HG03175 (cell line): ENCODE measurements around the gene BAHCC1.

Experiments used
- ATAC-seq: cut with Tn5 transposase; IDR thresholded peaks from one replicate; pipeline ENCODE4 v1.9.1; 2021; ENCODE audit warnings: mild to moderate bottlenecking, moderate library complexity; ENCODE audit not compliant: unreplicated experiment

BAHCC1 gene

DNA sequence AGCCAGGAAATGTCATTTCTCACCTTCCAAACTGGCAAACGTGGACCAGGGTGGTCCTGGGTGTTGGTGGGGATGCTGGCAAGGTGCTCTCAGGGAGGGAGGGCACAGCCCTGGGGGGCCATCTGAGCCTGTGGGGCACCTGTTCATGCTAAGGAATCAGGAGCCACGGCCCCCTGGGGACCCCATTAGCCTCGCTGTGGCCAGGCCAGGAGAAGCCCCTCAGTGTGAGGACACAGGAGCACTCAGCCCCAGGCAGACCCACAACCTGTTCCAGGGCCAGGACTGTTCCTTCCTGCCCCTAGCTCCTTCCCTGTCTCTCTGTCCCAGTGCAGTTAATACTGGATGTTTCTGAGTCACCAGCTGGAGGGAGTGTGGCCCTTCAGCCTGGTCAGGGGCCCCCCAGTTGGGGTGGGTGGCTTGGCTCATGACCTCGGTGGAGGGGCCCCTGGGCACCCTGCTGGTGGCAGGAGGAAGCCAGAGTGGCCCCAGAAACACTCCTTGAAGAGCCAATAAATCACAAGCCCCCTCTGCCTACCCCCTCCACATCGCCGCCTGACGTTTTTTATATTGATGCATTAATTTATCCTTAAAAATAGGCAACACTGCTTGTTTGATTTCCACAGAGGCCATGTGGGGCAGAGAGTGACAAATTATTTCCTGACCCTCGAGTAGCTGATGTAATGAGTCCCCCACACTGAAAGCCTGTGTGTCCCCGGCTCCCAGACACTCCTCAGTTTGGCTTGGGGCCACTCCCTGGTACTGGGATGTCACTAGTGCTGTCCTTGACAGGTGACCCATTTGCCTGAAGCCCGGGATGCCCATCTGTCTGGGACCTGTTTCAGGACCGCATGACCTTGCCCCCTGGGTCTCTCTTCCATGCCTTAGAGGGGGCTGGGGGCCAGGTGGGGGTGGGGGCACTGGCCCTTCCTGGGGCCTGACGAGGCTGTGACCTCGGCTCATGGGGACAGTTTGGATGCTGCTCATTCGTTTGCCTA is 95.0 kb downstream of the BAHCC1 start:
- no peak for ATAC-seq

GRCh38 chr17:81491181-81491581 is 95.9 kb downstream of the BAHCC1 start:
- no peak for ATAC-seq

DNA sequence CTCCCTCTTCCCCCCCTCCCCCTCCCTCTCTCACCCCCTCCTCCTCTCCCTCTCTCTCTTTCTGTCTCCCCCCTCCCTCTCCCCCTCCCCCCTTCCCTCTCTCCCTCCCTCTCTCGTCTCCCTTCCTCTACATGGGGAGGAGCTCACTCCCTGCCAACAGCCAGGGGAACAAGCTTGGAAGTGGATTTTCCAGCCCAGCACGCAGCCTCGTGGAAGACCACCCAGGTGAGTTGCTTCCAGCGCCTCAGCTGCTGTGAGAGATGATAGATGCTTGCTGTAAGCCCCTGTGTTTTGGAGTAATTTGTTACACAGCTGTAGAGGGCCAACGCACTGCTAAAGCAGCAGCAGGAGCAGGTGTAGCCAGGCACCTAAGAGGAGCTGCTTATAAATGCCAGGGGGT is 96.5 kb downstream of the BAHCC1 start:
- ATAC-seq: no peak

DNA sequence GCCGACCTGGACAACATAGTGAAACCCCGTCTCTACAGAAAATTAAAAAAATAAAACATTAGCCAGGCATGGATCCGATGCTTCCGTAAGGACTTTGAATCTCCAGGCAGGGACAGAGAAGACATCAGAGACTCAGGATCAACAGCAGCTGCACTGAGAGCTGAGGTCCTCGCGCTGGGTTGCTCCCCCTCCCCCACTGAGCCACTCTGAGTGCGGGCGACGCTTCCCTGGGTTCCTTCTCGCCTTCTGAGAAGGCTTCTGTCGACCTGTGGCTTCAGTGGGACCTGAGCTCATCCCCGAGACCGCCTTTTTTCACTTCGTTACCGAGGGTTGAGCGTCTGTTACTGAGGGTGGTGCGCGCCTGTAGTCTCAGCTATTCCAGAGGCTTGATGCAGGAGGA is 96.9 kb downstream of the BAHCC1 start:
- ATAC-seq: no peak

DNA sequence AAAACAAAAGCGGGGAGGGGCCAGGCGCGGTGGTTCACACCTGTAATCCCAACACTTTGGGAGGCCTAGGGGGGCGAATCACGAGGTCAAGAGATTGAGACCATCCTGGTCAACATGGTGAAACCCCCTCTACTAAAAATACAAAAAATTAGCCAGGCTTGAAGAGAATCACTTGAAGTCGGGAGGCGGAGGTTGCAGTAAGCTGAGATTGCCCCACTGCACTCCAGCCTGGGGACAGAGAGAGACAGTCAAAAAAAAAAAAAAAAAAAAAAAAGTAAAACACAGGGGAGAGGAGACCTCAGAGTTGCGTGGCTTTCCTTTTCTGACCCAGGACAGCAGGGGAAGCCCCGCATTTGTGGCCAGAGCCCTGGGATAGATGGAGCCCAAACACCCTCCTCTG is 97.4 kb downstream of the BAHCC1 start:
- ATAC-seq: no peak

DNA sequence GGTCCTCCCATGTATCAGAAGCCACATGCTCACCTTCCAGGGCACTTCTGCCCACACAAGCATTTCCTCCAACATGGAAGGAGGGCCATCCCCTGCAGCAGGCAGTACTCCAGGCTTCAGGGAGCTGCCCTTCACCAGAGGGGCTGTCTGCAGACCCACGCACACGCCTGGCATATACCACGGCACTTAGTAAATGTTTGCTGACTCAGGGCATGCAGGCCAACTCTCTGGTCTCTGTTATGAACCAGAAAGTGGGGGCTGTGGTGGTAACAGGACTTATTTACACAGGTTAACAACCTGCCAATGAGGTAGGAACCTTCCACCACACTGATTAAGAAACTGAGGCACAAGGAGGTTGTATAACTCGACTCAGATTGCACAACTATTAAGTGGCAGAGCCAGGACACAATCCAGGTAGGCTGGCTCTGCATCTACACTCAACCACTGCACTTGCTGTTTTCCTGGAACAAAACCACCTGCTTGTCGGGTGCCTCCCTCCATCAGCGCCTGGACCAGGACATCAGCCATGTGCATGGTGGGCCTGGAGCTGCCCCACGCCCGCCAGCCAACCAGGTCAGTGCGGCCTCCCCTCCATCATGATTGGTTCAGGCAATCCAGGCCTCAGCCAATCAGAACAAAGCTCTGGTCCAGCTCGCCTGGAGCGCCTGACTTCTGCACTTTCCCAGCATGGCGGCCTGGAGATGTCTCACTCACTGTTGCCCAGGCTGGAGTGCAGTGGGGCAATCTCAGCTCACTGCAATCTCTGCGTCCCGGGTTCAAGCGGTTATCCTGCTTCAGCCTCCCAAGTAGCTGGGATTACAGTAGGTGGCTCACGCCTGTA is 98.2 kb downstream of the BAHCC1 start:
- no peak for ATAC-seq

GRCh38 chr17:81494626-81495377 is 99.5 kb downstream of the BAHCC1 start:
- no peak for ATAC-seq

GRCh38 chr17:81498953-81499600 is 103.8 kb downstream of the BAHCC1 start:
- no peak for ATAC-seq

DNA sequence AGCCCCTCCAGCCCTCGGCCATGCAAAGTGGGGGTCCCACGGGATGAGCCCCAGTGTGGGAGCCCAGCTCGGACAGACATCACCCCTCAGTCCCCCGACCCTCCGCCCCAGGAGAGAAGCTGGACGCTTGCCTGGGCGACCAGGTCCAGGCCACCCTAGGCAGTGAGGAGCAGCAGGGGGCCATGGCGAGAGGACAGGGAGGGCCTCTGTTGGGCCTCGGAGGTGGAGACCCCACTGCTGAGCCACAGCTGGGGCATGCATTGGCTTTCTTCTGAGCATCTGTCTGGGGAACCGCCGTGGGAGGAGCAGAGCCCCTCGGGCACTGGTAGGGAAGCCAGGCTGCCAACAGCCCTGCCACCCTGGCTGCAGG is 104.3 kb downstream of the BAHCC1 start:
- ATAC-seq: no peak

GRCh38 chr17:81500047-81500446 is 104.8 kb downstream of the BAHCC1 start:
- no peak for ATAC-seq

DNA sequence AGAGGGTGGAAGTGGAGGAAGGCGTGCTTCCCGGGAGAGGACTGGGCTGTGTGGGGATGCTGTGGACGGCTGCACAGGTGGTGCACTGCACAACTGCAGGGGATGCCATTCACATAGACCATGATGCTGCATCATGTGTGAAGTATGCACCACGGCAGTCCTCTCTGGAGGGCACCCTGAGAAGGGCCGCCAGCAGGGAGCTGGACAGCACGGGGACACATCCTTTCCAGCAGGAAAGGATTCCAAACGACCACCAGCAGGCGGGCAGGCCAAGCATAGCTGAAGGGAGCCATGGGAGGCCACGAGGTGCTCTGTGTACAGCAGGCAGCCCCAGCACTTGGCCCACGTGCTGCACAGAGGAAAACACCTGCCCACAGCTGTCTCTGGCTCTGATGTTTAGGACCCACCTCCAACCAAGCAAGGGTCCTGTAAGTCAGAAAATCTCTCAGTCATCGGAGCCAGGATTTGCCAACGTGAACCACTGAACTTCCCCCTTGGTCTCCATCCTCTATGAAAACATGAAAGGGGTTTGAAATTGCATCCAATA is 107.3 kb downstream of the BAHCC1 start:
- ATAC-seq: no peak

DNA sequence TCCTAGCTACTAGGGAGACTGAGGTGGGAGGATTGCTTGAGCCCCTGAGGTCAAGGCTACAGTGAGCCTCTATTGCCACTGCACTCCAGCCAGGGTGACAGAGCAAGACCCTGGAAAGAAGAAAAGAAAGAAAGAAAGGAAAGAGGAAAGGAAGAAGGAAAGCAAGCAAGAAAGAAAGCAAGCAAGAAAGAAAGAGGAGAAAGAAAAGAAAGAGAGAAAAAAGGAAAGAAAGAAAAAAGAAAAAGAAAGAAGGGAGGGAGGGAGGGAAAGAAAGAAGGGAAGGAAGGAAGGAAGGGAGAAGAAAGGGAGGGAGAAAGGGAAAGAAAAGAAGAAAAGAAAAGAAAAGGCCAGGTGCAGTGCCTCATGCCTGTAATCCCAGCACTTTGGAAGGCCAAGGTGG is 108.4 kb downstream of the BAHCC1 start:
- ATAC-seq: no peak

- ATAC-seq: no peak
These were observed 113.5 kb downstream of the BAHCC1 start for GRCh38 chr17:81508639-81509206.

GRCh38 chr17:81509207-81509971 is 114.1 kb downstream of the BAHCC1 start:
- ATAC-seq: no peak

DNA sequence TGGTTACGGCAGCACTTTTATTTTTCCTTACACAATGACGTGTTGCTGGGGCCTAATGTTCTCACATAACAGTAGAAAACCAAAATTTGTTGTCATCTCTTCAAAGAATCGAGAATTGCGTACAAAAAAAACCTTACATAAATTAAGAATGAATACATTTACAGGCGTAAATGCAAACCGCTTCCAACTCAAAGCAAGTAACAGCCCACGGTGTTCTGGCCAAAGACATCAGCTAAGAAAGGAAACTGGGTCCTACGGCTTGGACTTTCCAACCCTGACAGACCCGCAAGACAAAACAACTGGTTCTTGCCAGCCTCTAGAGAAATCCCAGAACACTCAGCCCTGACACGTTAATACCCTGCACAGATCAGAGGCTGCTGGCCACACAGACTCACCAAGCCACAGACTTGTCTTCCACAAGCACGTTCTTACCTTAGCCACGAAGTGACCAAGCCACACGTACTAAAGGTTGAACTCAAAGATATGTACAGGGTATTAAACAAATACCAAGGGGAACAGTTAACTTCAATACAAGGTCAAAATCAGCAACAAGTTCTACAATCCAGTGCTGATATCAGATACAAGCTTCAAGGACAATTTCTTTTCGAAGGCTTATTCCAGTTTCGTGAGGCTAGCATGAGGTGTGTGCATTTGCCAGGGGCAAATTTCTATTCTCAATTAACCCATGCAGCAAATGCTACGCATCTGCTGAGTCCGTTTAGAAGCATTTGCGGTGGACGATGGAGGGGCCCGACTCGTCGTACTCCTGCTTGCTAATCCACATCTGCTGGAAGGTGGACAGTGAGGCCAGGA is 114.9 kb downstream of the BAHCC1 start:
- ATAC-seq: no peak

GRCh38 chr17:81510785-81511553 is 115.7 kb downstream of the BAHCC1 start:
- ATAC-seq: no peak

DNA sequence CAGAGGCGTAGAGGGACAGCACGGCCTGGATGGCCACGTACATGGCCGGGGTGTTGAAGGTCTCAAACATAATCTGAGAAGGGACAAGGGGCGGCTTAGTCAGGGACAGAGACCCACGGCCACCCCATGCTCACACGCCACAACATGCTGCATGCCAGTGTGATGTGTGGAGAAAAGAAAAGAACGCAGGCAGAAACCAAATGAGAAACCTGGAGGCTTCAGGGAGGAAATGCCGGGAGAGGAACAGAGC is 116.2 kb downstream of the BAHCC1 start:
- no peak for ATAC-seq
